GM12878 (cell line): ENCODE data around the gene TNFRSF8. TPM values are rescaled to one million over a fixed set of nuclear protein-coding genes. Genes with fewer than 3 reads are reported as not detected.

Source experiments
- ATAC-seq: fragments of 200-7000 bp; cut with Tn5 transposase; 3 replicates; pipeline ENCODE4 v1.9.1; 2020; ENCODE audit warnings: mild to moderate bottlenecking, moderate library complexity
- BruUV-seq: library from RNA; stranded (reverse); fragments of 400-500 nt; replicated peaks from 2 replicates; lab custom pipeline; 2021; lab: Mats Ljungman, UMichigan
- CTCF ChIA-PET: fragments of 300-600 bp; sonication (Branson Sonifier 250); formaldehyde crosslinking; extraction: SDS; loops from one replicate; lab custom pipeline; 2021; ENCODE audit warnings: inconsistent platforms; lab: Yijun Ruan, JAX
- POLR2A ChIA-PET: fragments of 350-600 bp; formaldehyde crosslinking; extraction: SDS; loops from one replicate; lab custom pipeline; 2021; ENCODE audit warnings: inconsistent platforms; lab: Charles Lee
- RAD21 ChIA-PET: fragments of 300-600 bp; sonication (Branson Sonifier 250); formaldehyde crosslinking; loops from one replicate; lab custom pipeline; 2023; ENCODE audit warnings: antibody characterized with exemption; ENCODE audit not compliant: unreplicated experiment; lab: Charles Lee
- SMC1A ChIA-PET: fragments of 300-600 bp; sonication (Branson Sonifier 250); formaldehyde crosslinking; loops from one replicate; lab custom pipeline; 2023; ENCODE audit not compliant: unreplicated experiment, uncharacterized antibody; lab: Charles Lee
- DNase-seq: peaks from one replicate; pipeline ENCODE4 v3.0.0-alpha.2; 2011; ENCODE audit warnings: low read depth, low spot score
- FAIRE-seq: peaks from 3 replicates; lab custom pipeline; 2011; peaks lifted over from hg19 to GRCh38; lab: Jason Lieb, UNC
- H2AFZ ChIP-seq: 2 replicates; pipeline ENCODE4 v1.6.0; 2011; ENCODE audit warnings: low read depth, low read length, control low read depth; ENCODE audit not compliant: control insufficient read depth
- H3K27ac ChIP-seq: 2 replicates; pipeline ENCODE4 v1.5.1; 2011; ENCODE audit warnings: control low read depth; ENCODE audit not compliant: control insufficient read depth, insufficient read depth
- H3K27me3 ChIP-seq, 2 experiments: replicated peaks in 1 of 2; 2 replicates each; pipeline versions ENCODE4 v1.6.0 to v1.6.1; 2011; ENCODE audit warnings: low read length in 1 of 2; ENCODE audit not compliant: control insufficient read depth in 2 of 2, insufficient read depth in 2 of 2
- H3K36me3 ChIP-seq, 2 experiments: 2 replicates each; pipeline ENCODE4 v1.5.1; 2011; ENCODE audit warnings: low read length in 1 of 2; ENCODE audit not compliant: control insufficient read depth in 2 of 2, insufficient read depth in 2 of 2
- H3K4me1 ChIP-seq: 2 replicates; pipeline ENCODE4 v1.6.1; 2011; ENCODE audit warnings: mild to moderate bottlenecking, low read length, moderate library complexity, mixed read lengths; ENCODE audit not compliant: control insufficient read depth, insufficient read depth
- H3K4me2 ChIP-seq: 2 replicates; pipeline ENCODE4 v1.6.0; 2011; ENCODE audit warnings: control low read depth; ENCODE audit not compliant: control insufficient read depth, insufficient read depth
- H3K4me3 ChIP-seq: fragments of 200-600 bp; sonication (generic); 2 replicates; pipeline ENCODE4 v1.5.1; 2016
- H3K79me2 ChIP-seq: 2 replicates; pipeline ENCODE4 v1.6.0; 2011; ENCODE audit warnings: low read length; ENCODE audit not compliant: control insufficient read depth, insufficient read depth
- H3K9ac ChIP-seq: 2 replicates; pipeline ENCODE4 v1.8.0; 2011; ENCODE audit warnings: low read length, control low read depth, mixed read lengths; ENCODE audit not compliant: control insufficient read depth, insufficient read depth
- H3K9me3 ChIP-seq: replicated peaks from 3 replicates; pipeline ENCODE4 v1.5.1; 2011; ENCODE audit warnings: mild to moderate bottlenecking, low read length; ENCODE audit not compliant: control insufficient read depth, insufficient read depth
- H4K20me1 ChIP-seq: 2 replicates; pipeline ENCODE4 v1.6.0; 2011; ENCODE audit not compliant: control insufficient read depth, insufficient read depth
- CBX3 ChIP-seq: fragments of 200-600 bp; sonication (generic); IDR thresholded peaks from 2 replicates; pipeline ENCODE4 v1.6.1; 2016; ENCODE audit warnings: low read depth, borderline replicate concordance
- CREM ChIP-seq: IDR thresholded peaks from 2 replicates; pipeline ENCODE4 v1.6.1; 2014; ENCODE audit warnings: antibody characterized with exemption, low read depth
- DPF2 ChIP-seq: fragments of 450-650 bp; IDR thresholded peaks from 2 replicates; pipeline ENCODE4 v1.6.1; 2017; ENCODE audit warnings: mild to moderate bottlenecking
- IKZF1 ChIP-seq: fragments of 450-650 bp; conservative IDR thresholded peaks from 2 replicates; pipeline ENCODE4 v1.6.1; 2017; ENCODE audit warnings: antibody characterized with exemption, mild to moderate bottlenecking
- PRDM15 ChIP-seq: fragments of 450-650 bp; formaldehyde crosslinking; IDR thresholded peaks from 2 replicates; pipeline ENCODE4 v1.4.0; 2020; ENCODE audit warnings: mild to moderate bottlenecking, moderate library complexity
- RBBP5 ChIP-seq: fragments of 200-600 bp; sonication (generic); conservative IDR thresholded peaks from 2 replicates; pipeline ENCODE4 v1.6.1; 2016
- SUPT20H ChIP-seq: IDR thresholded peaks from 2 replicates; pipeline ENCODE4 v1.6.1; 2011; ENCODE audit warnings: low read depth, mild to moderate bottlenecking, low read length, moderate library complexity, borderline replicate concordance; ENCODE audit not compliant: control insufficient read depth
- YBX1 ChIP-seq: fragments of 450-650 bp; IDR thresholded peaks from 2 replicates; pipeline ENCODE4 v1.6.1; 2016; ENCODE audit warnings: antibody characterized with exemption
- ZNF207 ChIP-seq: fragments of 450-650 bp; IDR thresholded peaks from 2 replicates; pipeline ENCODE4 v1.6.1; 2014; ENCODE audit warnings: antibody characterized with exemption, mild to moderate bottlenecking, borderline replicate concordance
- WGBS: methylation state at CpG from one replicate; pipeline ENCODE4 v1.1.6; 2016; ENCODE audit warnings: low lambda C conversion rate; ENCODE audit not compliant: insufficient replicate concordance, insufficient coverage; ENCODE audit errors: missing lambda C conversion rate; 5-methylcytosine and 5-hydroxymethylcytosine counted together
- in situ Hi-C: fragments of 300-500 bp; cut with MboI; formaldehyde crosslinking; loops from 9 replicates; pipeline ENCODE4 v1.14.3; 2018; ENCODE audit warnings: mixed read lengths
- intact Hi-C: fragments of 100-400 bp; cut with micrococcal nuclease; formaldehyde crosslinking; loops from one replicate; pipeline ENCODE4 v1.14.2; 2022; ENCODE audit not compliant: unreplicated experiment
- polyA plus RNA-seq, 11 experiments: library from polyadenylated mRNA; depleted of rRNA in 4 of 11; unstranded in 6 of 11; stranded (reverse) in 5 of 11; fragments of >200 nt; fragmentation: Nextera tagmentation in 4 of 11; fragmentation: Illumina TruSeq in 1 of 11; extraction: Ambion mirVana in 4 of 11; extraction: Trizol in 1 of 11; gene quantifications; 1 replicate in 1 of 11; 2 replicates in 10 of 11; pipeline versions ENCODE4 v1.2.1 to v1.2.3, GENCODE V29; 2011 to 2016; ENCODE audit warnings: inconsistent platforms in 2 of 11, missing spikeins in 2 of 11, low read depth in 1 of 11
- total RNA-seq, 4 experiments: library from RNA; depleted of rRNA in 3 of 4; stranded (reverse); fragments of >200 nt in 3 of 4; fragmentation: Illumina TruSeq in 1 of 4; extraction: Trizol in 1 of 4; gene quantifications; 2 replicates each; pipeline versions ENCODE4 v1.2.1 to v1.2.3, GENCODE V29; 2013 to 2021

TNFRSF8 gene
- total and polyA plus RNA-seq, 10 of the 15 experiments (the other 5 are each of a cell fraction or from before 2014, with no cell fraction given), result 9.8 to 114 (median 58.8) TPM

GRCh38 chr1:12015001-12015491 lies 48.1 kb upstream of the TNFRSF8 start (continued):
- TF ChIP-seq YBX1 (no peak), DPF2 (no peak), SUPT20H (no peak)

GRCh38 chr1:12015499-12015898 lies 47.6 kb upstream of the TNFRSF8 start:
- Histone ChIP-seq H3K79me2 (peaks cover 11% of the 10 kb centered on the region), H3K4me1 (peaks cover under 1% of the 10 kb centered on the region; the same call in 1 of the 2 replicates), H2AFZ (no peak overlapping the region), H4K20me1 (no peaks in the 10 kb centered on the region), H3K27ac (no peak overlapping the region), H3K9ac (no peak overlapping the region), H3K36me3 (peaks cover 11 to 17% of the 10 kb centered on the region in 2 experiments; a peak in 3 of 4 replicates), H3K9me3 (no peaks in the 10 kb centered on the region), H3K4me3 (no peak overlapping the region), H3K4me2 (no peak overlapping the region), H3K27me3 (no peaks in the 10 kb centered on the region)
- SMC1A ChIA-PET, result no interaction called here
- TF ChIP-seq RBBP5, result no peak
- TF ChIP-seq IKZF1, result no peak
- no peak for TF ChIP-seq CBX3
- no peak for TF ChIP-seq ZNF207
- no peak for TF ChIP-seq PRDM15 (CRISPR knock-in tag)
- no peak for TF ChIP-seq CREM
- RAD21 ChIA-PET, result no interaction called here
- CTCF ChIA-PET, result no interaction called here
- in situ Hi-C loops (no loop called here), intact Hi-C loops (no loop called here)
- POLR2A ChIA-PET, result interaction anchor here (0.6 kb wide), 1 partner anchor 20 kb away, joined by 6 read pairs; no protein-coding TSS in a partner anchor
- DNase-seq (no peak), FAIRE-seq (no peak), ATAC-seq (no peak)
- no TSS peak for BruUV-seq
- 92% methylated on average over 9 of the region's 9 CpGs for WGBS
